GM23338 (cell line): Measurements from ENCODE around the gene KBTBD12. TPM values are rescaled to one million over a fixed set of nuclear protein-coding genes. Genes with fewer than 3 reads are reported as not detected.

Experiments used
- ATAC-seq: fragments of 200-7000 bp; cut with Tn5 transposase; 3 replicates; pipeline ENCODE4 v1.9.1; 2020
- DNase-seq: peaks from one replicate; pipeline ENCODE4 v3.0.0-alpha.2; 2015; ENCODE audit warnings: low spot score
- H2AFZ ChIP-seq: fragments of 200-600 bp; sonication (generic); 2 replicates; pipeline ENCODE4 v1.8.0; 2016; ENCODE audit warnings: antibody characterized with exemption, mild to moderate bottlenecking, moderate library complexity
- H3F3A ChIP-seq: fragments of 200-600 bp; sonication (generic); replicated peaks from 2 replicates; pipeline ENCODE4 v1.8.0; 2017; ENCODE audit warnings: antibody characterized with exemption, mixed run types, low read depth
- H3K27ac ChIP-seq: fragments of 200-600 bp; sonication (generic); 2 replicates; pipeline ENCODE4 v1.6.1; 2016; ENCODE audit warnings: low read depth
- H3K27me3 ChIP-seq: fragments of 200-600 bp; sonication (generic); 2 replicates; pipeline ENCODE4 v1.8.0; 2016; ENCODE audit warnings: mild to moderate bottlenecking, mixed run types, moderate library complexity; ENCODE audit not compliant: insufficient read depth
- H3K36me3 ChIP-seq: fragments of 200-600 bp; sonication (generic); 2 replicates; pipeline ENCODE4 v1.8.0; 2016; ENCODE audit warnings: mild to moderate bottlenecking; ENCODE audit not compliant: insufficient read depth
- H3K4me1 ChIP-seq: fragments of 200-600 bp; sonication (generic); 2 replicates; pipeline ENCODE4 v1.8.0; 2016; ENCODE audit warnings: mild to moderate bottlenecking, moderate library complexity; ENCODE audit not compliant: insufficient read depth
- H3K4me2 ChIP-seq: fragments of 200-600 bp; sonication (generic); 2 replicates; pipeline ENCODE4 v1.7.1; 2017; ENCODE audit warnings: mixed run types
- H3K4me3 ChIP-seq: fragments of 200-600 bp; sonication (generic); 2 replicates; pipeline ENCODE4 v1.6.1; 2016; ENCODE audit warnings: mixed run types
- H3K79me2 ChIP-seq: fragments of 200-600 bp; sonication (generic); replicated peaks from 2 replicates; pipeline ENCODE4 v1.8.0; 2017; ENCODE audit warnings: mild to moderate bottlenecking; ENCODE audit not compliant: insufficient read depth
- H3K9me2 ChIP-seq: fragments of 200-600 bp; sonication (generic); 2 replicates; pipeline ENCODE4 v1.8.0; 2017; ENCODE audit not compliant: insufficient read depth
- H4K20me1 ChIP-seq: fragments of 200-600 bp; sonication (generic); replicated peaks from 2 replicates; pipeline ENCODE4 v1.8.0; 2017; ENCODE audit warnings: mild to moderate bottlenecking; ENCODE audit not compliant: insufficient read depth
- H3K27ac Mint-ChIP-seq: 2 replicates; pipeline ENCODE4 v1.8.0; 2020; ENCODE audit warnings: inconsistent platforms, mild to moderate bottlenecking, moderate library complexity, mixed read lengths
- H3K27me3 Mint-ChIP-seq: 3 replicates; pipeline ENCODE4 v1.8.0; 2022; ENCODE audit warnings: low read depth, mild to moderate bottlenecking, moderate library complexity, mixed read lengths, inconsistent platforms; ENCODE audit not compliant: insufficient read depth, poor library complexity
- H3K36me3 Mint-ChIP-seq: 3 replicates; pipeline ENCODE4 v1.8.0; 2021; ENCODE audit warnings: low read depth, mild to moderate bottlenecking, inconsistent platforms, moderate library complexity, mixed read lengths
- H3K4me1 Mint-ChIP-seq: 3 replicates; pipeline ENCODE4 v1.8.0; 2020; ENCODE audit warnings: mild to moderate bottlenecking, inconsistent platforms, mixed read lengths
- H3K4me3 Mint-ChIP-seq: 3 replicates; pipeline ENCODE4 v1.8.0; 2021; ENCODE audit warnings: moderate library complexity, mild to moderate bottlenecking, inconsistent platforms, mixed read lengths
- H3K9me3 Mint-ChIP-seq: 3 replicates; pipeline ENCODE4 v1.8.0; 2020; ENCODE audit warnings: moderate library complexity, mild to moderate bottlenecking, inconsistent platforms, mixed read lengths
- CTCF ChIP-seq, 2 experiments: fragments of 200-600 bp in 1 of 2; sonication (generic) in 1 of 2; conservative IDR thresholded peaks; 2 replicates each; pipeline versions ENCODE4 v1.5.1 to v1.6.1; 2016 to 2017; ENCODE audit warnings: antibody characterized with exemption in 2 of 2, low read depth in 2 of 2, mild to moderate bottlenecking in 2 of 2, moderate library complexity in 1 of 2
- ETS1 ChIP-seq: IDR thresholded peaks from 2 replicates; pipeline ENCODE4 v1.6.1; 2016; ENCODE audit warnings: antibody characterized with exemption
- EZH2 ChIP-seq: fragments of 200-600 bp; sonication (generic); IDR thresholded peaks from one replicate; pipeline ENCODE4 v1.8.0; 2017; ENCODE audit warnings: antibody characterized with exemption, mild to moderate bottlenecking, low read depth; ENCODE audit not compliant: unreplicated experiment
- EZH2phosphoT487 ChIP-seq: fragments of 200-600 bp; sonication (generic); IDR thresholded peaks from one replicate; pipeline ENCODE4 v1.8.1; 2018; ENCODE audit warnings: antibody characterized with exemption; ENCODE audit not compliant: unreplicated experiment
- JUNB ChIP-seq: IDR thresholded peaks from one replicate; pipeline ENCODE4 v1.6.1; 2016; ENCODE audit warnings: antibody characterized with exemption; ENCODE audit not compliant: unreplicated experiment
- NANOG ChIP-seq: IDR thresholded peaks from 2 replicates; pipeline ENCODE4 v1.6.1; 2016; ENCODE audit warnings: antibody characterized with exemption, borderline replicate concordance
- POLR2AphosphoS5 ChIP-seq: IDR thresholded peaks from 2 replicates; pipeline ENCODE4 v1.6.1; 2016; ENCODE audit warnings: antibody characterized with exemption, low read depth
- REST ChIP-seq: IDR thresholded peaks from one replicate; pipeline ENCODE4 v1.6.1; 2018; ENCODE audit warnings: antibody characterized with exemption; ENCODE audit not compliant: unreplicated experiment
- STAT1 ChIP-seq: IDR thresholded peaks from one replicate; pipeline ENCODE4 v1.6.1; 2016; ENCODE audit warnings: antibody characterized with exemption; ENCODE audit not compliant: unreplicated experiment
- ZNF114 ChIP-seq: fragments of 250-450 bp; sonication (Bioruptor Pico); IDR thresholded peaks from 2 replicates; pipeline ENCODE4 v1.5.0; 2020; ENCODE audit warnings: mild to moderate bottlenecking, moderate library complexity
- ZNF331 ChIP-seq: fragments of 250-450 bp; sonication (Bioruptor Pico); IDR thresholded peaks from 2 replicates; pipeline ENCODE4 v1.5.0; 2020; ENCODE audit warnings: low read depth, mild to moderate bottlenecking, moderate library complexity
- polyA plus RNA-seq: library from polyadenylated mRNA; unstranded; fragments of >200 nt; fragmentation: Nextera tagmentation; extraction: Ambion mirVana; gene quantifications from 2 replicates; pipeline ENCODE4 v1.2.1, GENCODE V29; 2016
- total RNA-seq: library from RNA; depleted of rRNA; stranded (reverse); fragments of >200 nt; shearing (Covaris generic); gene quantifications from 2 replicates; pipeline ENCODE4 v1.2.3, GENCODE V29; 2014
- TF ChIP-seq, protein P1 (sequence below): fragments of 250-450 bp; sonication (Bioruptor Pico); IDR thresholded peaks from 2 replicates; pipeline ENCODE4 v1.5.0; 2020; ENCODE audit warnings: mild to moderate bottlenecking, moderate library complexity

KBTBD12 gene
- total and polyA plus RNA-seq, 2 experiments from 2014 or later, result 0.53 to 0.69 TPM

DNA sequence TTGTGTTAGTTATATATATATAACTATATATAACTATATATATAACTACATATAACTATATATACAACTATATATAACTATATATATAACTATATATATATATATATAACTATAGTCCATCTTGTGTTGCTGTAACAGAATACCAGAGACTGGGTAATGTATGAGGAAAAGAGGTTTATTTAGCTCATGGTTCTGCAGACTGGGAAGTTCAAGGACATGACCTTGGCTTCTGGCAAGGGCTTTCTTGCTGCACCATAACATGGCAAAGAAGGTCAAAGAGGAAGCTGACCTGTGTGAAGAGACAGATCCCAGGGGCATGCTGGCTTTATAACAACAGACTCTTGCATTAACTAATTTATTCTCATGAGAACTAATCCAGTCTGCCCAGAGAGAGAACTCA lies 27.6 kb downstream of the KBTBD12 start (continued):
- no peak for TF ChIP-seq ETS1
- TF ChIP-seq EZH2phosphoT487, result no peak

GRCh38 chr3:127948211-127948610 lies 33.2 kb downstream of the KBTBD12 start:
- Histone ChIP-seq H3K36me3 (no peaks in the 10 kb centered on the region; the same call in 1 of the 2 replicates), H3K9me2 (no peaks in the 10 kb centered on the region), H4K20me1 (no peaks in the 10 kb centered on the region), H3F3A (no peaks in the 10 kb centered on the region), H3K79me2 (no peaks in the 10 kb centered on the region), H3K27me3 (no peaks in the 10 kb centered on the region), H3K27ac (no peak overlapping the region), H2AFZ (no peak overlapping the region; the same call in 1 of the 2 replicates), H3K4me3 (no peak overlapping the region), H3K4me2 (no peak overlapping the region), H3K4me1 (no peaks in the 10 kb centered on the region)
- Mint-ChIP-seq H3K9me3 (no peaks in the 10 kb centered on the region; the same call in 1 of the 3 replicates), H3K4me3 (no peak overlapping the region), H3K27ac (no peak overlapping the region), H3K36me3 (no peaks in the 10 kb centered on the region), H3K27me3 (peaks cover 1% of the 10 kb centered on the region), H3K4me1 (no peaks in the 10 kb centered on the region; the same call in 2 of the 3 replicates)
- ATAC-seq (no peak), DNase-seq (no peak)
- TF ChIP-seq EZH2 (no peak), STAT1 (no peak), EZH2phosphoT487 (no peak), CTCF (conservative IDR thresholded peaks at IDR 0.05; ENCODE audit: low read depth in 2 of 2) (no peak), ETS1 (no peak), JUNB (no peak), REST (no peak), POLR2AphosphoS5 (no peak), NANOG (no peak), ZNF114 (CRISPR knock-in tag) (no peak), ZNF331 (CRISPR knock-in tag) (no peak)
- TF ChIP-seq, protein P1, sequence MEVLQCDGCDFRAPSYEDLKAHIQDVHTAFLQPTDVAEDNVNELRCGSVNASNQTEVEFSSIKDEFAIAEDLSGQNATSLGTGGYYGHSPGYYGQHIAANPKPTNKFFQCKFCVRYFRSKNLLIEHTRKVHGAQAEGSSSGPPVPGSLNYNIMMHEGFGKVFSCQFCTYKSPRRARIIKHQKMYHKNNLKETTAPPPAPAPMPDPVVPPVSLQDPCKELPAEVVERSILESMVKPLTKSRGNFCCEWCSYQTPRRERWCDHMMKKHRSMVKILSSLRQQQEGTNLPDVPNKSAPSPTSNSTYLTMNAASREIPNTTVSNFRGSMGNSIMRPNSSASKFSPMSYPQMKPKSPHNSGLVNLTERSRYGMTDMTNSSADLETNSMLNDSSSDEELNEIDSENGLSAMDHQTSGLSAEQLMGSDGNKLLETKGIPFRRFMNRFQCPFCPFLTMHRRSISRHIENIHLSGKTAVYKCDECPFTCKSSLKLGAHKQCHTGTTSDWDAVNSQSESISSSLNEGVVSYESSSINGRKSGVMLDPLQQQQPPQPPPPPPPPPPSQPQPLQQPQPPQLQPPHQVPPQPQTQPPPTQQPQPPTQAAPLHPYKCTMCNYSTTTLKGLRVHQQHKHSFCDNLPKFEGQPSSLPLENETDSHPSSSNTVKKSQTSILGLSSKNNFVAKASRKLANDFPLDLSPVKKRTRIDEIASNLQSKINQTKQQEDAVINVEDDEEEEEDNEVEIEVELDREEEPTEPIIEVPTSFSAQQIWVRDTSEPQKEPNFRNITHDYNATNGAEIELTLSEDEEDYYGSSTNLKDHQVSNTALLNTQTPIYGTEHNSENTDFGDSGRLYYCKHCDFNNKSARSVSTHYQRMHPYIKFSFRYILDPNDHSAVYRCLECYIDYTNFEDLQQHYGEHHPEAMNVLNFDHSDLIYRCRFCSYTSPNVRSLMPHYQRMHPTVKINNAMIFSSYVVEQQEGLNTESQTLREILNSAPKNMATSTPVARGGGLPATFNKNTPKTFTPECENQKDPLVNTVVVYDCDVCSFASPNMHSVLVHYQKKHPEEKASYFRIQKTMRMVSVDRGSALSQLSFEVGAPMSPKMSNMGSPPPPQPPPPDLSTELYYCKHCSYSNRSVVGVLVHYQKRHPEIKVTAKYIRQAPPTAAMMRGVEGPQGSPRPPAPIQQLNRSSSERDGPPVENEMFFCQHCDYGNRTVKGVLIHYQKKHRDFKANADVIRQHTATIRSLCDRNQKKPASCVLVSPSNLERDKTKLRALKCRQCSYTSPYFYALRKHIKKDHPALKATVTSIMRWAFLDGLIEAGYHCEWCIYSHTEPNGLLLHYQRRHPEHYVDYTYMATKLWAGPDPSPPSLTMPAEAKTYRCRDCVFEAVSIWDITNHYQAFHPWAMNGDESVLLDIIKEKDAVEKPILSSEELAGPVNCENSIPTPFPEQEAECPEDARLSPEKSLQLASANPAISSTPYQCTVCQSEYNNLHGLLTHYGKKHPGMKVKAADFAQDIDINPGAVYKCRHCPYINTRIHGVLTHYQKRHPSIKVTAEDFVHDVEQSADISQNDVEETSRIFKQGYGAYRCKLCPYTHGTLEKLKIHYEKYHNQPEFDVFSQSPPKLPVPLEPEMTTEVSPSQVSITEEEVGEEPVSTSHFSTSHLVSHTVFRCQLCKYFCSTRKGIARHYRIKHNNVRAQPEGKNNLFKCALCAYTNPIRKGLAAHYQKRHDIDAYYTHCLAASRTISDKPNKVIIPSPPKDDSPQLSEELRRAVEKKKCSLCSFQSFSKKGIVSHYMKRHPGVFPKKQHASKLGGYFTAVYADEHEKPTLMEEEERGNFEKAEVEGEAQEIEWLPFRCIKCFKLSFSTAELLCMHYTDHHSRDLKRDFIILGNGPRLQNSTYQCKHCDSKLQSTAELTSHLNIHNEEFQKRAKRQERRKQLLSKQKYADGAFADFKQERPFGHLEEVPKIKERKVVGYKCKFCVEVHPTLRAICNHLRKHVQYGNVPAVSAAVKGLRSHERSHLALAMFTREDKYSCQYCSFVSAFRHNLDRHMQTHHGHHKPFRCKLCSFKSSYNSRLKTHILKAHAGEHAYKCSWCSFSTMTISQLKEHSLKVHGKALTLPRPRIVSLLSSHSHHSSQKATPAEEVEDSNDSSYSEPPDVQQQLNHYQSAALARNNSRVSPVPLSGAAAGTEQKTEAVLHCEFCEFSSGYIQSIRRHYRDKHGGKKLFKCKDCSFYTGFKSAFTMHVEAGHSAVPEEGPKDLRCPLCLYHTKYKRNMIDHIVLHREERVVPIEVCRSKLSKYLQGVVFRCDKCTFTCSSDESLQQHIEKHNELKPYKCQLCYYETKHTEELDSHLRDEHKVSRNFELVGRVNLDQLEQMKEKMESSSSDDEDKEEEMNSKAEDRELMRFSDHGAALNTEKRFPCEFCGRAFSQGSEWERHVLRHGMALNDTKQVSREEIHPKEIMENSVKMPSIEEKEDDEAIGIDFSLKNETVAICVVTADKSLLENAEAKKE (CRISPR knock-in tag), result no peak
